SK-N-MC (cell line): ENCODE results near the gene CTRB1.

Experiments used
- EZH2 ChIP-seq: fragments of 200-600 bp; sonication (generic); IDR thresholded peaks from one replicate; pipeline ENCODE4 v1.6.1; 2017; ENCODE audit warnings: antibody characterized with exemption
- FOXP2 ChIP-seq: optimal IDR thresholded peaks from 2 replicates; pipeline ENCODE3; 2011; ENCODE audit warnings: mild to moderate bottlenecking, moderate library complexity; ENCODE audit not compliant: insufficient read depth; ENCODE audit errors: extremely low read length, control extremely low read depth
- POLR2AphosphoS5 ChIP-seq: IDR thresholded peaks from 2 replicates; pipeline ENCODE4 v1.6.1; 2012; ENCODE audit warnings: mild to moderate bottlenecking, low read depth, low read length, borderline replicate concordance

DNA sequence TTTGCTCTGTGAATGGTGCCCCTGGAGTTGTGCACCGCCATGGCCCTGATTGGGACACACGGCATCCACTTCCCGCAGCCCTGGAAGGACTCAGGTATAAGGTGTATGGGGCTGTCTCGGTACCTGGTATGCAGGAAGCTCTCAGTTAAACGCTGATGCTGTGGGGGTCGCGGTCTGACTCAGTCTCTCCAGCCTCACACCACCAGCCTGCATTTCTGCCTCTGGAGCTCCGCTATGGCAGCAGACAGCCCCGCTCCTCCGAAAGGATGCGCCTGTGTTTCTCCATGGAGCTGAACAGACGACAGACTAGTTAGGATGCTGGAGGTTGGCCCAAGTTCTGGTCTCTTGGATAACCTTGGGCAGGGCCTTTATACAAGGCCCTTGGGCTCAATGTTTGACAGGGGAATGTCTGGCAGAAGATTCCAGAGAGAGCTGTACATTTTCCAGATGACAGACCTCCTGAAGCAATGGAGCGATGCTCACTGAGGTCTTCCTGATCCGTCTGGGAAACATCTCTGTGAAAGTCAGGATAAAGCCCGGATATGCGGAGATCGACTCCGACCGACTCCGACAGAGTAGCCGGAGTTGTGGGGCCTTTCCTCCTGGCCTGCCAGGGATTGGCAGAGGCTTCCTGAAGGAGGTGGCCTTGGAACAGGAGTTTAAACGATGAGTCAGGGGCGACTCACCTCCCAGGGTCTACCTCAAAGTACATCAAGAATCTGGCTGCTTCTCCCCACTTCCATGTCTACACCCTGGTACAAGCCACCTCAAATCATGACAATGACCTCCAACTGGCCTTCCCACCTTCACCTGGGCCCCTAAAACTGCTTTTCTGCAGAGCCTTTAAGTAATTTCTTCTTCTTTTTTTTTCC, 54.5 kb downstream of the CTRB1 start:
- no peak for TF ChIP-seq EZH2
- TF ChIP-seq POLR2AphosphoS5 = no peak
- no peak for TF ChIP-seq FOXP2
